A673 (cell line): ENCODE data around the gene RETREG2. TPM values are rescaled to one million over a fixed set of nuclear protein-coding genes. Genes with fewer than 3 reads are reported as not detected.
A peak's percentile ranks its signal among the peaks of the same experiment; 100 is the strongest.
"Not testable (repeated sequence)": the region's sequence is repeated elsewhere in the genome, so short reads cannot be mapped to it uniquely, and the experiment has no call there.

Source experiments
- BruUV-seq: library from RNA; stranded (reverse); fragments of 400-500 nt; replicated peaks from 2 replicates; lab custom pipeline; 2021; lab: Mats Ljungman, UMichigan
- CTCF ChIA-PET: fragments of 300-600 bp; sonication (Branson Sonifier 250); formaldehyde crosslinking; loops from one replicate; lab custom pipeline; 2022; ENCODE audit warnings: antibody characterized with exemption; lab: Charles Lee
- POLR2A ChIA-PET: fragments of 300-600 bp; sonication (Branson Sonifier 250); formaldehyde crosslinking; loops from one replicate; lab custom pipeline; 2022; ENCODE audit warnings: antibody characterized with exemption; ENCODE audit not compliant: low non-redundant PET; lab: Charles Lee
- DNase-seq: peaks from one replicate; pipeline ENCODE4 v3.0.0-alpha.2; 2015; ENCODE audit warnings: low spot score
- H3K27ac ChIP-seq: fragments of 200-600 bp; sonication (generic); 2 replicates; pipeline ENCODE4 v1.5.1; 2016; ENCODE audit warnings: mixed run types, low read depth, mild to moderate bottlenecking, mixed read lengths, antibody characterized with exemption, low read length; ENCODE audit not compliant: poor library complexity, severe bottlenecking
- H3K27me3 ChIP-seq: fragments of 200-600 bp; sonication (generic); replicated peaks from 2 replicates; pipeline ENCODE4 v1.6.1; 2017; ENCODE audit warnings: mixed run types, low read depth, mild to moderate bottlenecking, mixed read lengths, antibody characterized with exemption, low read length; ENCODE audit not compliant: insufficient read depth, poor library complexity
- H3K36me3 ChIP-seq: fragments of 200-600 bp; sonication (generic); 2 replicates; pipeline ENCODE4 v1.6.1; 2016; ENCODE audit warnings: mixed run types, mild to moderate bottlenecking, mixed read lengths, antibody characterized with exemption, low read length; ENCODE audit not compliant: insufficient read depth, poor library complexity, severe bottlenecking
- H3K4me1 ChIP-seq: fragments of 200-600 bp; sonication (generic); 2 replicates; pipeline ENCODE4 v1.6.1; 2017; ENCODE audit warnings: mixed run types, mild to moderate bottlenecking, mixed read lengths, antibody characterized with exemption, low read length; ENCODE audit not compliant: insufficient read depth, poor library complexity, severe bottlenecking
- H3K4me3 ChIP-seq: fragments of 200-600 bp; sonication (generic); 2 replicates; pipeline ENCODE4 v1.5.1; 2016; ENCODE audit warnings: low read depth, mixed run types, mild to moderate bottlenecking, mixed read lengths, low read length; ENCODE audit not compliant: poor library complexity, severe bottlenecking
- H3K9me3 ChIP-seq: fragments of 200-600 bp; sonication (generic); 2 replicates; pipeline ENCODE4 v1.6.1; 2016; ENCODE audit warnings: mixed run types, low read depth, mild to moderate bottlenecking, mixed read lengths, antibody characterized with exemption, low read length; ENCODE audit not compliant: poor library complexity, severe bottlenecking
- EZH2 ChIP-seq: fragments of 200-600 bp; sonication (generic); IDR thresholded peaks from 2 replicates; pipeline ENCODE4 v1.6.1; 2017; ENCODE audit warnings: borderline replicate concordance, low read depth, mild to moderate bottlenecking, mixed read lengths, antibody characterized with exemption, low read length; ENCODE audit not compliant: poor library complexity, severe bottlenecking
- intact Hi-C: fragments of 100-400 bp; cut with micrococcal nuclease; formaldehyde crosslinking; loops from one replicate; pipeline ENCODE4 v1.10.0; 2022; ENCODE audit not compliant: unreplicated experiment
- total RNA-seq: library from RNA; stranded (reverse); gene quantifications from 2 replicates; pipeline ENCODE4 v1.2.3, GENCODE V29; 2021
- TF ChIP-seq, protein P1 (sequence below): fragments of 300-800, 200-600 bp; sonication (generic); conservative IDR thresholded peaks from 2 replicates; pipeline ENCODE4 v1.5.1; 2017; ENCODE audit warnings: low read depth, mild to moderate bottlenecking, antibody characterized with exemption, low read length, moderate library complexity, mixed read lengths

The RETREG2 gene
- total RNA-seq, 1 experiment from 2014 or later, result 59.0 TPM

DNA sequence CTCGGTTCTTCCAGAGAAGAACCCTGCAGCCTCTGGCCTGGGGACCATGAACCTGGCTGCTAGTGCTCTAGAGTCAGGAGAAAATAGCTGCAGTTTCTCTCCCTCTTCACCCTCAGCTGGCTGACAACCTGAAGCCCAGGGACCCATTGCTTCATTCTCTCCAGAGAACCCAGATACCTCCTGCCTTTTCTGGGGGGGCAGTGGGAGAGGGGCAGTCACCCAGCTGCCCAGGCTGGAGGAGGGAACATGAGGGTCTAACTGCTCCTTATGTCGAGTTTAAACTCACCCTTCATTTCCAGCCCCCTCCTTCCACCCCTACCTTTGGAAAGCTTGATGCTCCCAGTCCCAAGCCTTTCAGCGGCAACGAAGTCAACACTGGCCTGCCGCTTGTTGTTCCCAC lies 20.9 kb downstream of the RETREG2 start:
- no peaks in the 10 kb centered on the region for H3K36me3 ChIP-seq
- no peak for DNase-seq
- no peak for TF ChIP-seq EZH2
- TF ChIP-seq, protein P1, sequence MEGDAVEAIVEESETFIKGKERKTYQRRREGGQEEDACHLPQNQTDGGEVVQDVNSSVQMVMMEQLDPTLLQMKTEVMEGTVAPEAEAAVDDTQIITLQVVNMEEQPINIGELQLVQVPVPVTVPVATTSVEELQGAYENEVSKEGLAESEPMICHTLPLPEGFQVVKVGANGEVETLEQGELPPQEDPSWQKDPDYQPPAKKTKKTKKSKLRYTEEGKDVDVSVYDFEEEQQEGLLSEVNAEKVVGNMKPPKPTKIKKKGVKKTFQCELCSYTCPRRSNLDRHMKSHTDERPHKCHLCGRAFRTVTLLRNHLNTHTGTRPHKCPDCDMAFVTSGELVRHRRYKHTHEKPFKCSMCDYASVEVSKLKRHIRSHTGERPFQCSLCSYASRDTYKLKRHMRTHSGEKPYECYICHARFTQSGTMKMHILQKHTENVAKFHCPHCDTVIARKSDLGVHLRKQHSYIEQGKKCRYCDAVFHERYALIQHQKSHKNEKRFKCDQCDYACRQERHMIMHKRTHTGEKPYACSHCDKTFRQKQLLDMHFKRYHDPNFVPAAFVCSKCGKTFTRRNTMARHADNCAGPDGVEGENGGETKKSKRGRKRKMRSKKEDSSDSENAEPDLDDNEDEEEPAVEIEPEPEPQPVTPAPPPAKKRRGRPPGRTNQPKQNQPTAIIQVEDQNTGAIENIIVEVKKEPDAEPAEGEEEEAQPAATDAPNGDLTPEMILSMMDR, result no peak
- BruUV-seq, result no TSS peak
- no peak overlapping the region for H3K27ac ChIP-seq
- intact Hi-C loops, result no loop called here
- no peak overlapping the region for H3K4me3 ChIP-seq
- ChIA-PET CTCF (no interaction called here), POLR2A (no interaction called here)
- H3K27me3 ChIP-seq, result no peaks in the 10 kb centered on the region
- H3K9me3 ChIP-seq, result no peaks in the 10 kb centered on the region
- H3K4me1 ChIP-seq, result no peaks in the 10 kb centered on the region

DNA sequence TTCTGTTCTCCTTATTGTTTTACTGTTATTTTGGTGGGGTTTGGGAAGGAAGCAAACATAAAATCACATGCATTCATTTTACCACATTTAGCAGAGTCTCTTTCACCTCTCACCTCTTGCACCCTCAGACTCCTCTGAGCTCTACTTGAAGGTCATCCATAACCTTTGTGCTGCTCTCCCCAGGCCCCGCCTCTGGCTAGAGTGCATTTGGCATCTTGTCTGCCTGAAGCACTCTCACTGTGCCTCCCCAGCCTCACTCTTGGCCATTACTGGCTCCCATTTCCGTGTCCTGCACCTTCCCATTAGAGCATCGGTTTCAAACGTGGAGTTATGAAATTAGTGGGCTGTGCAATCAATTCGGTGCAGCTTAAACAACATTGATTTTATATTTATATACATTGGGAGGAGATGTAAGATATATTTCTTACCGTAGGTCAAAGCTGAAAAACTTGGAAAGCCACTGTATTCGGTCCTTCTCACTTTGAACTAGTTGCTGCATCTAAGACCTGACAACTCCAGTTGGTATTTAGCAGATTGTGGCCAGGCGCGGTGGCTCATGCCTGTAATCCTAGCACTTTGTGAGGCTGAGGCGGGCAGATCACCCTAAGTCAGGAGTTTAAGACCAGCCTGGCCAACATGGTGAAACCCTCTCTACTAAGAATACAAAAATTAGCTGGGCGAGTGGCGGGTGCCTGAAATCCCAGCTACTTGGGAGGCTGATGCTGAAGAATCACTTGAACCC lies 21.6 kb downstream of the RETREG2 start:
- intact Hi-C loops, result no loop called here
- H3K27ac ChIP-seq, result no peak overlapping the region
- DNase-seq, result no peak
- H3K27me3 ChIP-seq, result no peaks in the 10 kb centered on the region
- H3K9me3 ChIP-seq, result no peaks in the 10 kb centered on the region
- ChIA-PET POLR2A (interaction anchor here (0.6 kb wide), 1 partner anchor 17 kb away, joined by 5 read pairs; no protein-coding TSS in a partner anchor), CTCF (interaction anchor here (0.6 kb wide), 1 partner anchor 63 kb away, joined by 3 read pairs; no protein-coding TSS in a partner anchor)
- no peak overlapping the region for H3K4me3 ChIP-seq
- H3K4me1 ChIP-seq, result no peaks in the 10 kb centered on the region
- no TSS peak for BruUV-seq
- H3K36me3 ChIP-seq, result no peaks in the 10 kb centered on the region
- TF ChIP-seq, protein P1, result no peak
- TF ChIP-seq EZH2, result no peak

DNA sequence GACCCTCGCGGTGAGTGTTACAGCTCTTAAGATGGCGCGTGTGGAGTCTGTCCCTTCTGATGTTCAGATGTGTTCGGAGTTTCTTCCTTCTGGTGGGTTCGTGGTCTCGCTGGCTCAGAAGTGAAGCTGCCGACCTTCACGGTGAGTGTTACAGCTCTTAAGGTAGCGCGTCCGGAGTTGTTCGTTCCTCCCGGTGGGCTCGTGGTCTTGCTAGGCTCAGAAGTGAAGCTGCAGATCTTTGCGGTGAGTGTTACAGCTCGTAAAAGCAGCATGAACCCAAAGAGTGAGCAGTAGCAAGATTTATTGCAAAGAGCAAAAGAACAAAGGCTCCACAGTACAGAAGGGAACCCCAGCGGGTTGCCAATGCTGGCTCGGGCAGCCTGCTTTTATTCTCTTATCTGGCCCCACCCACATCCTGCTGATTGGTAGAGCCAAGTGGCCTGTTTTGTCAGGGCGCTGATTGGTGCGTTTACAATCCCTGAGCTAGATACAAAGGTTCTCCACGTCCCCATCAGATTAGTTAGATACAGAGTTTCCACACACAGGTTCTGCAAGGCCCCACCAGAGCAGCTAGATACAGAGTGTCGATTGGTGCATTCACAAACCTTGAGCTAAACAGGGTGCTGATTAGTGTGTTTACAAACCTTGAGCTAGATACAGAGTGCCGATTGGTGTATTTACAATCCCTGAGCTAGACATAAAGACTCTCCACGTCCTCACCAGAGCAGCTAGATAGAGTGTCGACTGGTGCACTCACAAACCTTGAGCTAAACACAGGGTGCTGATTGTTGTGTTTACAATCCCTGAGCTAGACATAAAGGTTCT lies 22.6 kb downstream of the RETREG2 start:
- POLR2A ChIA-PET, result interaction anchor here (0.6 kb wide), 1 partner anchor 16 kb away, joined by 5 read pairs; no protein-coding TSS in a partner anchor
- intact Hi-C loops, H3K9me3 ChIP-seq, H3K36me3 ChIP-seq, H3K4me1 ChIP-seq, H3K4me3 ChIP-seq, CTCF ChIA-PET, H3K27ac ChIP-seq, H3K27me3 ChIP-seq: not testable (repeated sequence)
- DNase-seq, result peak; percentile 62
- BruUV-seq, result TSS peak; percentile 87

DNA sequence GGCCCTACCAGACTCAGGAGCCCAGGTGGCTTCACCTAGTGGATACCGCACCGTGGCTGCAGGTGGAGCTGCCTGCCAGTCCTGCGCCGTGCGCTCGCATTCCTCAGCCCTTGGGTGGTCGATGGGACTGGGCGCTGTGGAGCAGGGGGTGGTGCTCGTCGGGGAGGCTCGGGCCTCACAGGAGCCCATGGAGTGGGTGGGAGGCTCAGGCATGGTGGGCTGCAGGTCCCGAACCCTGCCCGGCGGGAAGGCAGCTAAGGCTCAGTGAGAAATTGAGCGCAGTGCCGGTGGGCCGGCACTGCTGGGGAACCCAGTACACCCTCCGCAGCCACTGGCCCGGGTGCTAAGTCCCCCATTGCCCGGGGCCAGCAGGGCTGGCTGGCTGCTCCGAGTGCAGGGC lies 23.3 kb downstream of the RETREG2 start:
- DNase-seq, intact Hi-C loops, H3K9me3 ChIP-seq, CTCF ChIA-PET, H3K27me3 ChIP-seq, H3K27ac ChIP-seq, H3K4me1 ChIP-seq, BruUV-seq, POLR2A ChIA-PET, H3K4me3 ChIP-seq, H3K36me3 ChIP-seq: not testable (repeated sequence)
